Endothelial cell of hepatic sinusoid (primary cell): Measurements from ENCODE around the gene CDCP1.

Experiments used
- in situ Hi-C: cut with HindIII; loops from 2 replicates; pipeline ENCODE4 v1.10.0; 2017; ENCODE audit warnings: low sequenced_read_pairs

CDCP1 gene

GRCh38 chr3:45140141-45140769 lies 5.9 kb downstream of the CDCP1 start:
- in situ Hi-C loops: no loop called here

- in situ Hi-C loops: loop anchor here (5.0 kb wide), 2 partner anchors 33 to 57 kb away; no protein-coding TSS in a partner anchor
Measured at GRCh38 chr3:45139372-45140140, 6.6 kb downstream of the CDCP1 start.

GRCh38 chr3:45137656-45138181 lies 8.5 kb downstream of the CDCP1 start:
- in situ Hi-C loops: loop anchor here (5.0 kb wide), 2 partner anchors 35 to 55 kb away; no protein-coding TSS in a partner anchor

- in situ Hi-C loops: loop anchor here (5.0 kb wide), 2 partner anchors 36 to 54 kb away; no protein-coding TSS in a partner anchor
Measured at GRCh38 chr3:45135959-45136358, 10.2 kb downstream of the CDCP1 start.

- in situ Hi-C loops: loop anchor here (5.0 kb wide), 2 partner anchors 37 to 53 kb away; no protein-coding TSS in a partner anchor
Measured at GRCh38 chr3:45134758-45135521, 11.2 kb downstream of the CDCP1 start.

- in situ Hi-C loops: no loop called here
Measured at GRCh38 chr3:45132568-45133211, 13.5 kb downstream of the CDCP1 start.

GRCh38 chr3:45131201-45131600 lies 15.0 kb downstream of the CDCP1 start:
- in situ Hi-C loops: no loop called here

GRCh38 chr3:45130476-45130875 lies 15.7 kb downstream of the CDCP1 start:
- in situ Hi-C loops: no loop called here

GRCh38 chr3:45128950-45129349 lies 17.2 kb downstream of the CDCP1 start:
- in situ Hi-C loops: no loop called here

GRCh38 chr3:45127130-45127822 lies 18.9 kb downstream of the CDCP1 start:
- in situ Hi-C loops: no loop called here

GRCh38 chr3:45126730-45127129 lies 19.4 kb downstream of the CDCP1 start:
- in situ Hi-C loops: no loop called here

GRCh38 chr3:45125550-45126026 lies 20.6 kb downstream of the CDCP1 start:
- in situ Hi-C loops: no loop called here

GRCh38 chr3:45124956-45125355 lies 21.2 kb downstream of the CDCP1 start:
- in situ Hi-C loops: no loop called here

GRCh38 chr3:45124352-45124751 lies 21.8 kb downstream of the CDCP1 start:
- in situ Hi-C loops: no loop called here

GRCh38 chr3:45123581-45124269 lies 22.5 kb downstream of the CDCP1 start:
- in situ Hi-C loops: no loop called here

- in situ Hi-C loops: no loop called here
Measured at GRCh38 chr3:45123030-45123429, 23.1 kb downstream of the CDCP1 start.

GRCh38 chr3:45120359-45121158 lies 25.6 kb downstream of the CDCP1 start:
- in situ Hi-C loops: no loop called here

GRCh38 chr3:45119824-45120358 lies 26.3 kb downstream of the CDCP1 start:
- in situ Hi-C loops: no loop called here
